Measurements from ENCODE around the gene RPL29. TPM values are rescaled to one million over a fixed set of nuclear protein-coding genes. Genes with fewer than 3 reads are reported as not detected.

The RPL29 gene
- total RNA-seq, 1 experiment from 2014 or later = 696 TPM

DNA sequence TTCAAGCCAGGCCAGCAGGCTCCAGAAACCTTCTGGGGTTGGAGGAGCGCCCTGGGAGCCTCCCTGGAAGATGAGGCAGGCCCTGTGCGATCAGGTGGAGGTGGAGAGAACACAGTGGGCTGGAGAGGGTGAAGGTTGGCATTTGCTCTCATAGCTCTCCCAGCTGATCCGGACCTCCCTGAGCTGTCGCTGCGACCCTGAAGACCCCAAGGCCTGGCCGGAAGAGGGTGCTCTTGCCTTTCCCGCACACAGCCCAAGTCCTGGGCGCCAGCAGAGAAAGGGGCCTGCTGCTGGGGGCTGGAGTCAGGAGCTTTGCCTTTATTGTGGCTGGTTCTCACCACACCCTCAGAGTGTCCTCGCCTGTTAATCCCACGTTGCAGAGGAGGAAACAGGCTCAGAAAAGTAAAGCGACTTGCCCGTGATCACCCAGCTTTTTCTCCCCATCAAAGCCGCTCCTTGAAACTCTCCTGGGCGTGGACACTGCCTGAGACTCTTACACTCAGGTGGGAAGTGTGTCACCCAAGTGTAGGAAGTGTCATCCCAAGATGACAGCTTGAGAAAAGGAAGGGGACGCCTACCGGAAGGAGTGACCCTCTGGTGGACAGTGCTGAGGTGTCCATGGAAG lies 8.6 kb upstream of the RPL29 start:
- H3K27ac ChIP-seq (ENCODE audit: low read length) = no peak overlapping the region
- H3K4me3 ChIP-seq (ENCODE audit: low read depth in 2 of 2, low read length in 2 of 2) = no peak overlapping the region
- no peaks in the 10 kb centered on the region for H3K27me3 ChIP-seq (ENCODE audit: control insufficient read depth, insufficient read depth, low read length)
- H3K9me3 ChIP-seq (ENCODE audit: control insufficient read depth, insufficient read depth, low read depth, low read length) = no peaks in the 10 kb centered on the region
- in situ Hi-C loops (cut with HindIII; ENCODE audit: low pct_unique_long_range_greater_than_20kb, low sequenced_read_pairs) (no loop called here), intact Hi-C loops (cut with micrococcal nuclease; ENCODE audit: unreplicated experiment) (loop anchor here (10.0 kb wide), 1 partner anchor 51 kb away; the partner anchor contains the start of gene DUSP7)
- no peaks in the 10 kb centered on the region; the same call in 1 of the 2 replicates for H3K4me1 ChIP-seq (ENCODE audit: control insufficient read depth, insufficient read depth, low read length)
- BruUV-seq (replicated peaks) = no TSS peak
- no peaks in the 10 kb centered on the region for H3K36me3 ChIP-seq (ENCODE audit: control insufficient read depth, insufficient read depth, low read length)
- ATAC-seq (no peak), DNase-seq (ENCODE audit: low read depth, low spot score) (no peak)
- ChIA-PET POLR2A (no interaction called here), CTCF (interaction anchor here (0.6 to 1.2 kb wide), 4 partner anchors 36 to 308 kb away, joined by 3 to 7 read pairs (median 3); no protein-coding TSS in a partner anchor)
- TF ChIP-seq TCF7L2 (IDR thresholded peaks at IDR 0.05; ENCODE audit: low read depth, low read length) = no peak
- TF ChIP-seq, protein P1, sequence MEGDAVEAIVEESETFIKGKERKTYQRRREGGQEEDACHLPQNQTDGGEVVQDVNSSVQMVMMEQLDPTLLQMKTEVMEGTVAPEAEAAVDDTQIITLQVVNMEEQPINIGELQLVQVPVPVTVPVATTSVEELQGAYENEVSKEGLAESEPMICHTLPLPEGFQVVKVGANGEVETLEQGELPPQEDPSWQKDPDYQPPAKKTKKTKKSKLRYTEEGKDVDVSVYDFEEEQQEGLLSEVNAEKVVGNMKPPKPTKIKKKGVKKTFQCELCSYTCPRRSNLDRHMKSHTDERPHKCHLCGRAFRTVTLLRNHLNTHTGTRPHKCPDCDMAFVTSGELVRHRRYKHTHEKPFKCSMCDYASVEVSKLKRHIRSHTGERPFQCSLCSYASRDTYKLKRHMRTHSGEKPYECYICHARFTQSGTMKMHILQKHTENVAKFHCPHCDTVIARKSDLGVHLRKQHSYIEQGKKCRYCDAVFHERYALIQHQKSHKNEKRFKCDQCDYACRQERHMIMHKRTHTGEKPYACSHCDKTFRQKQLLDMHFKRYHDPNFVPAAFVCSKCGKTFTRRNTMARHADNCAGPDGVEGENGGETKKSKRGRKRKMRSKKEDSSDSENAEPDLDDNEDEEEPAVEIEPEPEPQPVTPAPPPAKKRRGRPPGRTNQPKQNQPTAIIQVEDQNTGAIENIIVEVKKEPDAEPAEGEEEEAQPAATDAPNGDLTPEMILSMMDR (IDR thresholded peaks at IDR 0.05) = peak; percentile 74

DNA sequence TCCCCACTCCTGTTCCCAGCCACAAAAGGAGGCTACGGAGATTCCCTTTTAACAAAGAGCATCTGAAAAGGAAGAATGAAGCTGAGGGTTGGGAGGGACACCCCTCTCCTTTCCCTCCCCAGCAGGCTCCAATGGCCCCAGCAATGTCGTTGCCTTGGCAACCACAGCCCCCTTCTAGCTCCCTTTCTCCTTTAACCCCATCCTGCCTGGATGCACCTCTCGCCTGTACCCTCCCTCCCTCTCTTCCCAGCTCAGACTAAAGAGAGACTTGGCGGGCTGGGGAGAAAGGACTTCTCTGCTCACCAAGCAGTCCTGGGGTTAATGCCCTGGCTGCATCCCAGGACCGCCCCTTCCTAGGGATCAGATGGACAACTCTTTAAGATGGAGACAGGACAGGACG lies 7.1 kb upstream of the RPL29 start:
- intact Hi-C loops (cut with micrococcal nuclease; ENCODE audit: unreplicated experiment) (loop anchor here (2.0 to 10.0 kb wide), 2 partner anchors 52 to 142 kb away; partner anchors contain the start of gene DUSP7), in situ Hi-C loops (cut with HindIII; ENCODE audit: low pct_unique_long_range_greater_than_20kb, low sequenced_read_pairs) (no loop called here)
- ChIA-PET POLR2A (no interaction called here), CTCF (no interaction called here)
- Histone ChIP-seq H3K9me3 (ENCODE audit: control insufficient read depth, insufficient read depth, low read depth, low read length) (no peaks in the 10 kb centered on the region), H3K27me3 (ENCODE audit: control insufficient read depth, insufficient read depth, low read length) (no peaks in the 10 kb centered on the region), H3K4me1 (ENCODE audit: control insufficient read depth, insufficient read depth, low read length) (peaks cover 5% of the 10 kb centered on the region), H3K36me3 (ENCODE audit: control insufficient read depth, insufficient read depth, low read length) (no peaks in the 10 kb centered on the region), H3K4me3 (ENCODE audit: low read depth in 2 of 2, low read length in 2 of 2) (no peak overlapping the region), H3K27ac (ENCODE audit: low read length) (no peak overlapping the region)
- BruUV-seq (replicated peaks) = no TSS peak
- ATAC-seq = no peak
- TF ChIP-seq, protein P1 (IDR thresholded peaks at IDR 0.05) = no peak
- TF ChIP-seq TCF7L2 (IDR thresholded peaks at IDR 0.05; ENCODE audit: low read depth, low read length) = no peak
- TF ChIP-seq, protein P2, sequence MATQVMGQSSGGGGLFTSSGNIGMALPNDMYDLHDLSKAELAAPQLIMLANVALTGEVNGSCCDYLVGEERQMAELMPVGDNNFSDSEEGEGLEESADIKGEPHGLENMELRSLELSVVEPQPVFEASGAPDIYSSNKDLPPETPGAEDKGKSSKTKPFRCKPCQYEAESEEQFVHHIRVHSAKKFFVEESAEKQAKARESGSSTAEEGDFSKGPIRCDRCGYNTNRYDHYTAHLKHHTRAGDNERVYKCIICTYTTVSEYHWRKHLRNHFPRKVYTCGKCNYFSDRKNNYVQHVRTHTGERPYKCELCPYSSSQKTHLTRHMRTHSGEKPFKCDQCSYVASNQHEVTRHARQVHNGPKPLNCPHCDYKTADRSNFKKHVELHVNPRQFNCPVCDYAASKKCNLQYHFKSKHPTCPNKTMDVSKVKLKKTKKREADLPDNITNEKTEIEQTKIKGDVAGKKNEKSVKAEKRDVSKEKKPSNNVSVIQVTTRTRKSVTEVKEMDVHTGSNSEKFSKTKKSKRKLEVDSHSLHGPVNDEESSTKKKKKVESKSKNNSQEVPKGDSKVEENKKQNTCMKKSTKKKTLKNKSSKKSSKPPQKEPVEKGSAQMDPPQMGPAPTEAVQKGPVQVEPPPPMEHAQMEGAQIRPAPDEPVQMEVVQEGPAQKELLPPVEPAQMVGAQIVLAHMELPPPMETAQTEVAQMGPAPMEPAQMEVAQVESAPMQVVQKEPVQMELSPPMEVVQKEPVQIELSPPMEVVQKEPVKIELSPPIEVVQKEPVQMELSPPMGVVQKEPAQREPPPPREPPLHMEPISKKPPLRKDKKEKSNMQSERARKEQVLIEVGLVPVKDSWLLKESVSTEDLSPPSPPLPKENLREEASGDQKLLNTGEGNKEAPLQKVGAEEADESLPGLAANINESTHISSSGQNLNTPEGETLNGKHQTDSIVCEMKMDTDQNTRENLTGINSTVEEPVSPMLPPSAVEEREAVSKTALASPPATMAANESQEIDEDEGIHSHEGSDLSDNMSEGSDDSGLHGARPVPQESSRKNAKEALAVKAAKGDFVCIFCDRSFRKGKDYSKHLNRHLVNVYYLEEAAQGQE (IDR thresholded peaks at IDR 0.05; ENCODE audit: insufficient read depth in 1 of 2, low read depth in 2 of 2, low read length in 1 of 2) = no peak
- no peak for TF ChIP-seq POLR2AphosphoS5 (IDR thresholded peaks at IDR 0.05; ENCODE audit: low read depth, low read length)
- no peak for TF ChIP-seq SIN3A (IDR thresholded peaks at IDR 0.05; ENCODE audit: borderline replicate concordance, insufficient read depth, low read depth, low read length)
- no peak for DNase-seq (ENCODE audit: low read depth, low spot score)

All from Panc1 (cell line).